OCI-LY3 (cell line): ENCODE measurements around the gene JAG2.

Source experiments
- H2AFZ ChIP-seq: fragments of 200-600, 300-600 bp; shearing (Covaris generic); 2 replicates; pipeline ENCODE4 v1.6.0; 2014; ENCODE audit warnings: antibody characterized with exemption, low read depth, low read length
- H3K27ac ChIP-seq: fragments of 200-600, 300-600 bp; sonication (generic); 2 replicates; pipeline ENCODE4 v1.5.1; 2014; ENCODE audit warnings: mild to moderate bottlenecking, low read length, moderate library complexity, mixed read lengths
- H3K27me3 ChIP-seq: fragments of 200-600, 300-600 bp; sonication (generic); 2 replicates; pipeline ENCODE4 v1.6.1; 2014; ENCODE audit warnings: low read depth, low read length, mixed read lengths
- H3K36me3 ChIP-seq: fragments of 200-600, 300-600 bp; sonication (generic); replicated peaks from 2 replicates; pipeline ENCODE3; 2014; ENCODE audit warnings: low read depth, low read length, mixed read lengths
- H3K4me1 ChIP-seq: fragments of 300-600, 200-600 bp; sonication (generic); 2 replicates; pipeline ENCODE4 v1.6.1; 2014; ENCODE audit warnings: low read length, mixed read lengths
- H3K4me2 ChIP-seq: fragments of 200-600, 300-600 bp; sonication (generic); 2 replicates; pipeline ENCODE4 v1.6.1; 2014; ENCODE audit warnings: low read length, mixed read lengths
- H3K4me3 ChIP-seq: fragments of 300-600, 200-600 bp; sonication (generic); 2 replicates; pipeline ENCODE4 v1.5.1; 2014; ENCODE audit warnings: antibody characterized with exemption, mild to moderate bottlenecking, low read length, moderate library complexity
- H3K79me2 ChIP-seq: fragments of 300-600, 200-600 bp; shearing (Covaris generic); 2 replicates; pipeline ENCODE4 v1.6.1; 2014; ENCODE audit warnings: mild to moderate bottlenecking, low read length, mixed read lengths
- H3K9ac ChIP-seq: fragments of 300-600, 200-600 bp; shearing (Covaris generic); 2 replicates; pipeline ENCODE4 v1.6.0; 2014; ENCODE audit warnings: mild to moderate bottlenecking, low read length, moderate library complexity
- H3K9me3 ChIP-seq: fragments of 200-600, 300-600 bp; shearing (Covaris generic); 2 replicates; pipeline ENCODE4 v1.6.1; 2014; ENCODE audit warnings: low read length, mixed read lengths; ENCODE audit not compliant: insufficient read depth
- H4K20me1 ChIP-seq: fragments of 200-600, 300-600 bp; sonication (generic); 2 replicates; pipeline ENCODE4 v1.6.1; 2016; ENCODE audit warnings: low read length, mixed read lengths; ENCODE audit not compliant: insufficient read depth
- EZH2phosphoT487 ChIP-seq: fragments of 200-600 bp; shearing (Covaris generic); IDR thresholded peaks from 2 replicates; pipeline ENCODE4 v1.6.1; 2018; ENCODE audit warnings: antibody characterized with exemption, mixed run types, low read depth
- TF ChIP-seq, protein P1 (sequence below): fragments of 200-600, 300-600 bp; sonication (generic); IDR thresholded peaks from 2 replicates; pipeline ENCODE4 v1.5.1; 2014; ENCODE audit warnings: antibody characterized with exemption, low read length, low read depth

Gene JAG2

DNA sequence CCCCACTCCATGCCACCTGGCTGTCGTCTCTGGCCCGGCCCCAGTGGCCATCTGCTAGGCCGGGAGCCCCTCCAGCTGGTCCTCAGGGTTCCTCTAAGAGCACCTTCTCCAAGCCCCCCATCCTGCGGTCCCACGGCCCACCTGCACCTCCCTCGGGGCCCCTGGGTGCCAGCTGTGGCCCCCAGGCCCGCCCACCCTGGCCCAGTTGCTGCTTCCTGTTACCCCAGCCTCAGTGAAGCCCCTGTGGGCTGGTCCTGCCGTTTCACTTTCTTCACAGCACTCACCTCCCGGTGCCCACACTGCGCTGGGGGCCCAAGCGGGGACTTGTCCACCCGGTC lies 40.1 kb upstream of the JAG2 start:
- H3K4me1 ChIP-seq = no peaks in the 10 kb centered on the region
- no peak overlapping the region for H3K27ac ChIP-seq
- H2AFZ ChIP-seq = no peak overlapping the region
- no peak overlapping the region for H3K4me2 ChIP-seq
- H3K79me2 ChIP-seq = no peaks in the 10 kb centered on the region
- H3K36me3 ChIP-seq = no peaks in the 10 kb centered on the region
- peaks cover 3% of the 10 kb centered on the region; the same call in 1 of the 2 replicates for H3K27me3 ChIP-seq
- no peak overlapping the region for H3K4me3 ChIP-seq
- H3K9ac ChIP-seq = no peak overlapping the region
- no peaks in the 10 kb centered on the region for H4K20me1 ChIP-seq
- H3K9me3 ChIP-seq = no peaks in the 10 kb centered on the region
- TF ChIP-seq, protein P1, sequence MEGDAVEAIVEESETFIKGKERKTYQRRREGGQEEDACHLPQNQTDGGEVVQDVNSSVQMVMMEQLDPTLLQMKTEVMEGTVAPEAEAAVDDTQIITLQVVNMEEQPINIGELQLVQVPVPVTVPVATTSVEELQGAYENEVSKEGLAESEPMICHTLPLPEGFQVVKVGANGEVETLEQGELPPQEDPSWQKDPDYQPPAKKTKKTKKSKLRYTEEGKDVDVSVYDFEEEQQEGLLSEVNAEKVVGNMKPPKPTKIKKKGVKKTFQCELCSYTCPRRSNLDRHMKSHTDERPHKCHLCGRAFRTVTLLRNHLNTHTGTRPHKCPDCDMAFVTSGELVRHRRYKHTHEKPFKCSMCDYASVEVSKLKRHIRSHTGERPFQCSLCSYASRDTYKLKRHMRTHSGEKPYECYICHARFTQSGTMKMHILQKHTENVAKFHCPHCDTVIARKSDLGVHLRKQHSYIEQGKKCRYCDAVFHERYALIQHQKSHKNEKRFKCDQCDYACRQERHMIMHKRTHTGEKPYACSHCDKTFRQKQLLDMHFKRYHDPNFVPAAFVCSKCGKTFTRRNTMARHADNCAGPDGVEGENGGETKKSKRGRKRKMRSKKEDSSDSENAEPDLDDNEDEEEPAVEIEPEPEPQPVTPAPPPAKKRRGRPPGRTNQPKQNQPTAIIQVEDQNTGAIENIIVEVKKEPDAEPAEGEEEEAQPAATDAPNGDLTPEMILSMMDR = no peak
- TF ChIP-seq EZH2phosphoT487 = no peak

DNA sequence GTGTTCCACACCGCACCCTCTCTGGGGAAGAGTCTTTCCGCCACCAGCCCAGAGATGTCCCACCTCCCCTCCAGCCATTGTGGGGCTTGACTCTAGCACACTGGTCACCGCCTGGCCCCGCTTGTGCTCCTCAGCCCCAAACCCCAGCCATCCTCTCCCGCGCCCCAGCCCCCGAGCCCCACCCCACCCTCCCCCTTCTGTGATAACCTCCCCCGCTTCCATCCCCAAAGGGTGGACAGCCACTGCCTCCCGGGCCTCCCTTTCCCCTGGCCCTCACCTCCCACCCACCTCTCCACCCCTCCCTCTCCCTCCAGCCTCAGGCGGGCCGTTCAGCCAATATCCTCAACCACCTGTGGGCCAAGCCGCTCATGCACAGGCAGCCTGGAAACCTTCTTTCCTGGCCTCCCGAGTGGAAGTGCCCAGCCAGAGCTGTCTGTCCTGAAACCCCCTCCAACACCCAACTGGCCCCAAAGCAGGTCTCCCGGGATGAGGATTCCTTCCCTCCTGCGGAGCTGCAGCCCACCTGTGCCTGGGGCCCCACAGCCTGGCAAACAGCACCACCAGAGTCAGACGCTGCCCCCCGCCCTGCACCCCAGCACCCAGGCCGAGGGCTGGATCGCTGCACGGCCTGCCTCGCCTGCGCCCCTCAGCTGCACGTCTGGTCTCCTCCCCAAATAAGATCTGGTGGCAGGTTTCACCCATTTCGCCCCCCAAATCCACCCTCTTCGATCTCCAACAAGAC lies 39.6 kb upstream of the JAG2 start:
- no peaks in the 10 kb centered on the region for H3K36me3 ChIP-seq
- no peak overlapping the region for H2AFZ ChIP-seq
- H3K79me2 ChIP-seq = no peaks in the 10 kb centered on the region
- TF ChIP-seq, protein P1 = no peak
- TF ChIP-seq EZH2phosphoT487 = no peak
- H3K4me1 ChIP-seq = no peaks in the 10 kb centered on the region
- H4K20me1 ChIP-seq = no peaks in the 10 kb centered on the region
- H3K4me2 ChIP-seq = no peak overlapping the region
- no peak overlapping the region for H3K27ac ChIP-seq
- peaks cover 3% of the 10 kb centered on the region; the same call in 1 of the 2 replicates for H3K27me3 ChIP-seq
- no peaks in the 10 kb centered on the region for H3K9me3 ChIP-seq
- no peak overlapping the region for H3K9ac ChIP-seq
- no peak overlapping the region for H3K4me3 ChIP-seq

DNA sequence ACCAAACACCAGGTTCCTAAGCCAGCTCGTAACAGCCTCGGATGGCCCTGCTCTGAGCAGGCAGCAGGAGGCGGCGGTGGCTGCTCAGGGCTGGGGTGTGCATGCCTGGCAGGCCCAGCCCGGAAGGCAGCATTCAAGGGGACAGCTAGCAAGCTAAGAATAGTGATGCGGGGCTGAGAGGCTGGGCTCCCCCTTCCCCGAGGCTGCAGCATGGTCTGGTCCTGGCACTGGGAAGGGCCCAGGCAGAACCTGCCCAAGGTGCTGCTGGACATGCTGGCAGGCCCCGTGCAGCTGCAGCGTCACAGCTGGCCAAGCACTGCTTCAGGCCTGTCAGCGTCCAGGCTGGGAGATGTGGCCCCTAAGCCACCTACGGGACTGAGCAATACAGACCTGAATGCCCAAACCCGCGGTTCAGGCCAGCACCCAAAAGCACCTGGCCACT lies 38.9 kb upstream of the JAG2 start:
- H3K4me1 ChIP-seq = no peaks in the 10 kb centered on the region
- H4K20me1 ChIP-seq = no peaks in the 10 kb centered on the region
- H2AFZ ChIP-seq = no peak overlapping the region
- no peaks in the 10 kb centered on the region for H3K9me3 ChIP-seq
- no peak overlapping the region for H3K4me2 ChIP-seq
- no peaks in the 10 kb centered on the region for H3K79me2 ChIP-seq
- H3K9ac ChIP-seq = no peak overlapping the region
- no peak for TF ChIP-seq EZH2phosphoT487
- TF ChIP-seq, protein P1 = no peak
- H3K27me3 ChIP-seq = peaks cover 3% of the 10 kb centered on the region; the same call in 1 of the 2 replicates
- no peak overlapping the region for H3K27ac ChIP-seq
- no peak overlapping the region for H3K4me3 ChIP-seq
- no peaks in the 10 kb centered on the region for H3K36me3 ChIP-seq

DNA sequence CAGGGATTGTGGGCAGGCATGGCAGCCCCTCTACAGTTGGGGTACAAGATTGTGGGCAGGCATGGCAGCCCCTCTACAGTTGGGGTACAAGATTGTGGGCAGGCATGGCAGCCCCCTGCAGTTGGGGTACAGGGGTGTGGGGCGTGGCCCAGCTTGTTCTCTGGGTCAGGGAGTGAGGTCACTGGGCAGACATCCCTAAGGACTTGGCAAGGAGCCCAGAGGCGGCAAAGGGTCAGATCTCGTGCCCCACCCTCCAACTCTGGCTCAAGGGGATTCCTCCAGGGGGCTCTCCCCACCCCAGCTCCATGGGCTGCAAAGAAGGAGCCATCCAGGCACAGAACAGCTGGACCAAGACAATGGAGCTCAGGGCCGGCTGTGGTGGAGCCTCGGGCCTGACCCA lies 38.3 kb upstream of the JAG2 start:
- Histone ChIP-seq H3K4me1 (no peaks in the 10 kb centered on the region), H3K9me3 (no peaks in the 10 kb centered on the region), H3K9ac (no peak overlapping the region), H2AFZ (no peak overlapping the region), H3K79me2 (no peaks in the 10 kb centered on the region), H3K36me3 (no peaks in the 10 kb centered on the region), H3K27ac (no peak overlapping the region), H4K20me1 (no peaks in the 10 kb centered on the region), H3K4me2 (no peak overlapping the region), H3K27me3 (peaks cover 7% of the 10 kb centered on the region), H3K4me3 (no peak overlapping the region)
- no peak for TF ChIP-seq EZH2phosphoT487
- TF ChIP-seq, protein P1 = no peak
